ENCODE results near the gene SRBD1.

The SRBD1 gene

DNA sequence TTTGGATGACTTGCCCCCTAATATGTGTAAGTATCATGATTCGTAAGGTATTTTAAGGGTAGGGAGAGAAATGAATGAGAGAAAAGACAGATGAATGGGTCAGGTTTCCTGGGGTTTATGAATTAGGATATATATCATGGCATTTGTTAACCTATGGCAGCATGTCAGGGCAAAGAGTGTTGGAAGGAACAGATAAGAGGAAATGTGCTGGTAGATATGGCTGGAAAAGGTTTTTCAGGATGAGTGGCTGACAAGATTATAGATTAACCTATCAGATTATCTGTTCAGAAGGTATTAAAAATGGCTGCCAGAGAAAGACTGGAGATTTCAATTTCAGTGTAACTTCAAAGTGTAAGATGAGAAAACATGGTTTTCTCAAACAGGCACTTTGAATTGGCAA, 67.8 kb downstream of the SRBD1 start:
- DNase-seq = peak; percentile 8

DNA sequence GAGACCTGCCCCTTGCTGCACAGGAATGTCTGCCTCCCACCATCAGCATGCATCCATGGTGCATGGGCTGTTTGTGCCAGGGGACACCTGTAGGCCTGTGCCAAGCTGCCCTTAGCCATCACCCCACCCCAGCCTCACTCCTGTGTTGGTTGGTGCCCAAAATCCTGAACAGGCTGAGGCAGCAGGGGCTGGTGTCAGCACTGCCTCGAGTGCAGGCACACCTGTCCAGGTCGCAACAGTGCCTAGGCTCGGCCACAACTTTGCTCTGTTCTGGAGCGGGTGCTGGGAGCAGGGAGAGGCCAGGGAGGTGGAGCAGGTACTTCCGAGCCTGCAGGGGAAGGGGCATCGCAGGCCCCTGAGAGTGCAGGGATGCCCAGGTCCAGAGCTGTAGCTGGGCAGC, 69.1 kb downstream of the SRBD1 start:
- DNase-seq = no peak

DNA sequence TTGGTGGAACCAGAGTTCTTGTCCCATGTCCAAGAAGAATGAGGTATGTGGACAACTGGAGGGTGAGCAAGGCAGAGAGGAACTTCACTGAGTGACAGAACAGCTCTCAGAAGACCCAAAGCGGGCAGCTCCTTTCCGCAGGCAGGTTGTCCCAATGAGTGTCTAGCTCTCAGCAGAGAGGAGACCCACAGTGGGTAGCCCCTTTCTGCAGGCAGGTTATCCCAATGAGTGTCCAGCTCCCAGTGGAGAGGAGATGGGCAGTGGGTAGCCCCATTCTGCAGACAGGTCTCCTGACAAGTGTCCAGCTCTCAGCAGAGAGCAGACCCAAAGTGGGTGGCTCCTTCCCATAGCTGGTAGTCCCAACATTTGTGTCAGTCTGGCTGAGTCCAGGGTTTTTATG, 69.6 kb downstream of the SRBD1 start:
- no peak for DNase-seq

DNA sequence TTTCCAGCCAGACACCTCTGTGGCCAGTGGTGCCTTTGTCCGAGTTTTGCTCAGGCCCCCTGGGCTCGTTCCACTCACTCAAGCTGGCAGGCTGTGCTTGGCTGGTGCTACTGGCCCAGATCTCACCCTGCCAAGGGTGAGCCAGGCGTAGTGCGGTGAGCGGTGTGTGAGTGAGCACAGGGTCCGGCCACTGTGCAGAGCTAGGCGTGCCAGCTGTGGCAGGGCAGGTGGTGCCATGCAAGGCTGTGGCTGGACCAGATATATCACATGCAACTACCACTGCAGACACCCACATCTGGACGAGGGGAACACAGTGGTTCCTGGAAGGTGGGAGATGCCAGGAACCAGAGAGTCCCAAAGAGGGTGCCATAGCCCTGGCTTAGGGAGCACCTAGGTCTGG, 70.1 kb downstream of the SRBD1 start:
- DNase-seq = no peak

DNA sequence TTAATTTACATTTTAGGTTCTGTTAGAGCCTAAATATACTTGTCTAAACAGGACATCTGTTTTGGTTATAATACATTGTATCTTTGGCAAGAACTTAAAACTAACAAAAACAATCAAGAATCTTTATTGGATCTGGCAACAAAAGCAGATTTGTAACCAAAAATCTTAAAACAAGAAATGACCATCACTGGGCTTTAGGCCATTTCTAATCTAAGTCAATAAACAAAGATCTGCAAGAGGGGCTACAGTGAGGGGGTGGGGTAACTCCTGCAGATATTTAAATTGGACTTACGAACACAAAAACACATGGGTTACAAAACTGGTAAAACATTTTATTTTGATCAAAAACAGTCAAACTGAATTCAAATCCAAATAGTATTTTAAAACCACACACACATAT, 77.3 kb downstream of the SRBD1 start:
- no peak for DNase-seq

DNA sequence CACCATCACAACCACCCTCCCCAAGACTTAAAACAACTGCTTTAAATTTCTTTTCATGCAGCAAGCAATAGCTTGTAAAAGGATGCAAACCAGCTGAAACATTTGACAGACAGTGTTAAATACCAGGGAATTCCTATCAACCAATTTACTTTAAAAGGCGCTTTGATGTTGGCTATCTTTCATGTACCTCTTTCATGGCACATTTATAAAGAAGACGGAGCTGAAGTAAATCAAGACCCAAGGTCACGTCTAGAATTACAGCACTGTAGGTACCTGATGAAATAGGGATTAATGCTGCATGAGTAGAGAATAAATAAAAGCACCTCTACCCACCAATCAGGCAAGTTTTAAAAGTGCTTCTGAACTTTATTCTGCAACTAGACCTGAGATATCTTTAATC, 78.9 kb downstream of the SRBD1 start:
- no peak for DNase-seq

DNA sequence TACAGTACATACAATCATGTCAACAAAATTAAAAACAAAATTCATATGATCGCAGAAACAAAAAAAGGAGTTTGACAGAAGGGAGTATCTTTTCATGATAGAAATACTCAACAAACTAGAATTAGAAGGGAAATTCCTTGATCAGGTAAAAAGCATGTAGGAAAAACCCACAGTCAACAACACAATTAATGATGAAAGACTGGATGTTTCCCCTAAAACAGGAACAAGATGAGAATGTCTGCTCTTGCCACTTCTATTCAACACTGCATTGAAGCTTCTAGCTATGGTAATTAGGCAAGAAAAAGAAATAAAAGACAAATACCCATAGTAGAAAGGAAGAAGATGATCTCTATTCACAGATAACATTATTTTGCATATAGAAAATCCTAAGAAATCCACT, 87.1 kb downstream of the SRBD1 start:
- DNase-seq = no peak

DNA sequence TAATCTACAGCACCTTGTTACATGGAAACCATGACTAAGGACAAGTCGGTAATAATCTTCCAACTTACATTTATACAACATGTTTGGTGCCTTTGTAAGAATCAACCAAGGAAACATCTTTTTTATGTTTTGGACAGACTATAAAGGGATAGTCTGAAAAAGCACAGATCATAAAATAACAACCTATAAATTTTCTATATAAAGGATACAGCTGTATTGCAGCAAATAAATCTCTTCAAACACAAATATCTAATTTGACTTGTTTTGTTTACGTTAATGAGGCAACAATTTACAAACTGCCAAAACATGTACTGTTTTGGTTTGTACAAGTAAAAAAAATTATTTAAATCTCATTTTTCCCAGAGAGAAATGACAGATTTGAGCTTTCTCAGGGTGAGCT, 92.5 kb downstream of the SRBD1 start:
- DNase-seq = no peak

DNA sequence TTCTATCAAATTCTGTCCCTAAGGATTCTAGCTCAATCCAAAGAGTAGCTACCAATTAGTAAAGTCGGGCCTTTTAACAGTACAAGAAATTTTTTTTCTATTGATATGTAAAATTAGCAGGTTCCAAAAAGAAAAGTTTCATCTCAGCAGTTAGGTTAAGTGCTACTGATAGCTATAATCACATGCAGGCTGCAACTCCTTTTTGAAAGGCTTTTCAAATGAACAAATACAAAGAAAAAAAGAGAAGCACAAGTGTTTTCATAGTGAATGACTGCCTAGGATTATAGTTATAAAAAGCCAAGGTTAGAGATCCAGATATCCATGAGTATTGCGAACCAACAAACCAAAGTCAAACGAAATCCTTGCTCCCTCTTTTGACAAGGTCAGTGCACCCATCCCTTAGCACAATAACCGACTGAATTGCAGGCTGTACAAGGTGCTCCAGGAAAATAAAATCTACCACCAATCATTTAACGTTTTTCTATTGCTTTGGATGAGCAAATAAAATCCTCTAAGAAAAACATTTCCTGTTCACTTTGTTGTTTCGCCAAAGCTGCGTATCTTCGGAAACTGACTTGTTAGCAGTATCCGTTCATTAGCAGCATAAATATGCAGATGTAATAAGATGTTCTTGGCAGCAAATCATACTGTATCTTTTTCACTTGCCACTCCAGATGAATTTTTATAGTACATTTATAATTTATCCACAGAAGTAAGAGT, 100.2 kb downstream of the SRBD1 start:
- DNase-seq = no peak

DNA sequence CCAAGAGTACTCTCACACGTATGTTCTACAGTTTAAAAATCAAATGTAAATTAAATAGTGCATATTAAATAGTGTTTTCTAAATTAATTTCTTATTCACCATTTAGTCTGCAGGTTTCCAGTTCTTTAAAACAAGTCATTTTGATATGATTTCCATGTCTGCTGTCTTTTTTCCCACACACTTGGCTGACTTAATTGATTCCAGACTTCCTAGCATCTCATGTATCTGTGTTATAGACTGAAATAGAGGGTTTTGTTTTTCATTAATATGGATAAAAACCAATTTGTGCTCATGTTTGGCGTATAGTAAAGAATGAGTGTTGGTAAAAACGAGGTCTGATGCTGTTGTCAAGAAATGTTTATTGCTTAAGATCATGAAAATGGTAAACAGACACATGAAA, 104.3 kb downstream of the SRBD1 start:
- DNase-seq = no peak

DNA sequence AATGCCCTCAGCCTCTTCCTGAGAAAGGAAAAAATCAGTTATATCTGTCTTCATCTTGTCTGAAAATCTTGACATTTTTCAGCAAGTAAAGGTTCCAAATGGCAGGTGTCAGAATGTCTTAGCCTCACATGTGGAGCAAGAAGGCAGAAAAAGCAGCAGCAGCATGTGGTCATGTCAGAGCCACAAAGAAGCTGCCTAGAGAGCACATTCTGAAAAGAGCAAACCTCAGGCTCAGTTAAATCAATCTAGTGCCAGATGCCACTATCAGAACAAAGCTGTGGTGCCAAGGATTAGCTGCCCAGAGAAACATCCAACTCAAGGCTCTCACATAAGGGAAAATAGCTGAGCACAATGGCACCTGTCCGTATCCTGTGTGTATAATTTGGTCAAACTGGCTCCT, 105.9 kb downstream of the SRBD1 start:
- no peak for DNase-seq

DNA sequence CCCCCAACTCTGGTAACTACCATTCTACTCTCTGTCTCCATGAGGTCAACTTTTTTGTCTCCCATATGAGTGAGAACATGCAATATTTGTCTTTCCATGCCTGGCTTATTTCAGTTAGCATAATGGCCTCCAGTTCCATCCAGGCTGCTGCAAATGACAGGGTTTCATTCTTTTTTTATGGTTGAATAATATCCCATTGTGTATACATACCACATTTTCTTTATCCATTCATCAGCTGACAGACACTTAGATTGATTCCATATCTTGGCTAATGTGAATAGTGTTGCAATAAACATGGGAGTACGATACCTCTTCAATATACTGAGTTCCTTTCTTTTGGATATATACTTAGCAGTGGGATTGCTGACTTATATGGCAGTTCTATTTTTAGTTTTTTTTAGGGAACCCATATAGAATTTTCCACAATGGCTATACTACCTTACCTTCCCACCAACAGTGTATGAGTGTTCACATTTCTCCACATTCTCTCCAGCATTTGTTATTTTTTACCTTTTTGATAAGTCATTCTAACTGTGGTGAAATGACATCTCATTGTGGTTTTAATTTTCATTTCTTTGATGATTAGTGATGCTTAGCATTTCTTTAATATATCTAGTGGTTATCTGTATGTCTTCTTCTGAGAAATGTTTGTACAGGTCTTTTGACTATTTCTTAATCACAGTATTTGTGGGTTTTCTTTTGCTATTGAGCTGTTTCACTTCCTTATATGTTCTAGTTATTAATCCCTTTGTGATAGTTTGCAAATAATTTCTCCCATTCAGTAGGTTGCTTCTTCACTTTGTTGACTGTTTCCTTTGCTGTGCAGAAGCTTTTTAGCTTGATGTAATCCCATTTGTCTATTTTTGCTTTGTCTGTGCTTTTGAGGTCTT, 112.2 kb downstream of the SRBD1 start:
- no peak for DNase-seq

DNA sequence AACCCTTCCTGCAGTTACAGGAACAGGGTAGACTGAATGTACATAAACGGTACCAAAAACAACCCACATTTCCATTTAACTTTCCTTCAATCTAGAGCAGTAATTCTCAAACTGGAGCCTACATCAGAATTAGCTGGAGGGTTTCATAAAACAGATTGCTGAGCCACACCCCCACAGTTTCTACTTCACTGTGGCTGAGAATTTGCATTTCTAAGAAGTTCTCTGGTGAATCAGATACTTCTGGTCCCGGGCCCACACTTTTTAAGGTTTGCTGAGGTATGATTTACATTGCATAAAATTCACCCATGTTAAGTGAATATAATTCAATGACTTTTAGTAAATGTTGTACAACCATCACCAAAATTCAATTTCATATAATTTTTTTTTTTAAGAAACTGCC, 113.7 kb downstream of the SRBD1 start:
- DNase-seq = no peak

DNA sequence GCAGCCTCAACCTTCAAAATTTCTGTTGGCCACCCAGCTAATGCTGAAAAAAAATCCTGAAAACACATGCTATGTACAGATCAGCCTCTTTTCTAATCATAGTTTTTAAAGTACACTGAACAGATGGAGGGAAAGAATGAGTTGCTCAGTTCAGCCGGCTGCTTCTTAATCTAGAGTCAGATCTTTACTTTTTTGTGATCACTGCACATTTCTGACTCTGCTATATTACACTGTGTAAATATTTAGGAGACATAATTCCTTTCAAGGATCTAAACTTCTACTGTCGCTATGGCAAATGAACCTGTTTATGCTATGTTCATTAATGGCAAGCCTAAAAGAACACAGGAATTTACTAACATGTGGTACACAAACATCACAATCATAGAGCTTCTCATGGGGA, 114.2 kb downstream of the SRBD1 start:
- no peak for DNase-seq

DNA sequence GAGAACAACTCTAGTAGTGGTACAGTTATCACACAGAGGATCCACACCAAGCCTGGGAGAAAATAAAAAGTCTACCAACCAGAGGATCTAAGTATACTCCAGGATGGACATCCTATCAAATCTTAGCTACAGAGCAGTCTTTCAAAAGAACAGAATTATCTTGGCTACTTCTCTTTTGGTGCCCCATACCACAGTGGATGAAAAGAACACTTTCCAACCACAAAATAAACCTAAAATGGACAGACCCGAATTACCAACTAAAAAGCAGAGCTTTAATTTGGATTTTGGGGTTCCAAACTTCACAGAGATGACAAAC, 116.1 kb downstream of the SRBD1 start:
- DNase-seq = no peak

DNA sequence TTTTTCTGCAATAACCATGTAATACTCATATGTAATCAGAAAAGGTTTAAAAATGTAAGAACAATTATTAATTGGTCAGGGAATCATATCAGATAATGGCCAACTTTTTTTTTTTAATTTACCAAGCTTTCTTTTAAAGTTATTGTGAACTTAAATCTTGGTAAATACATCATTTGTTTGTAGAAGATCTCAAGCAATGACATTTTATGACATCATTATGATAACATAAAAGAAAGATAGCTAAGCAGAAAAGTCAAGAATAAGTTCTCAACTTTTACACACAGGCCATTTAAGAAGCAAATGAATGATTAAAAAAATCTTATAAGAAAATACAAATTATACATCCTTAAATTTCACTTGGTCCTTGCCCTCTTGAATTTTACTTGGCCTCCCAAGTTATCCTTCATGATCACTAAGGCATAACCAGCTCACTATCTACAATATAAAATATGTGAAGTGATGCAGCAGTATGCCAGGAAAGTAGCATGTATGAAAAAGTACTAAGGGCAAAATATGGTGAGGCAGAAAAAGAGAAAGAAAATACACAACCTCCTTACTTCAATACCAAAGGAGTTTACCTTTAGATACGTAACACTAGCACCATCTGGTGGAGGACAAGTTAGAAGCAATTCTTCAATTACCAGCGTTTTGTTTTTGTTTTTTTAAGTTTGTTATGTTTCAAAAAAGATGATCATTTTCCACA, 116.6 kb downstream of the SRBD1 start:
- peak; percentile 72 for DNase-seq

DNA sequence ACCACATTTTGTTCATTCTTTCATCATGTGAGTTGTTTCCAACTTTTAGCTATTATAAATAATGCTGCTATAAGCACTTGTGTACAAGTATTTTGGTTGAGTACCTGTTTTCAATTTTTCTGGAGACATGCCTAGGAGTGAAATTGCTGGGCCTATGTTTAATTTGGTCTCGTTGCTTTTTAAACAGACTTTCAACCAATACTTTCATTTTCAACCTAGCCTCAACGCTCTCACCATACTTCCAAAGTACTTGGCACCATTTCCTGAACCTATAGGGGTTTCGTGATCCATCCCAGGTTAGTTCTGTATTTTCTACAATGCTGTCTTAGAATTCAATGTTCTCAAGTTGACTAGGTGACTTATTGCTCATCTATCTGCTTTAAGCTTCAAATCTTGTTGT, 126.1 kb downstream of the SRBD1 start:
- no peak for DNase-seq

DNA sequence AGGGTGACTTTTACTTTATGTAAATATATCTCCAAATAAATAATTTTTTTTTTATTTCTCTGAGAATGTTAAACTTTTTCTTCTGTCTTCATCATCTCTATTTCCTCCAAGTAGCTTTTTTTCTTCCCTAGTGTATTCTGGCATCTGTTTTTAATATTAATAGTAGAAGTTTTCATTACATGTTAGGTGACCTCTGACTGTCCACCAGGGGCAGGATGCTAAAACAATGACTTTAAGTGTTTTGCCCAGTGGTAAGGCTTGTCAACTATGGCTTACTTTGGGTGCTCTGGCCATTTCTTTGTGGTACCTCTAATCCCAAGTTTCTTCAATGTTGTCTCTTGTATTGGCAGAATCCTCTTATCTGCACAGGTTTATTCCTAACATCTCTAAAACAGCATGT, 127.1 kb downstream of the SRBD1 start:
- peak; percentile 9 for DNase-seq

DNA sequence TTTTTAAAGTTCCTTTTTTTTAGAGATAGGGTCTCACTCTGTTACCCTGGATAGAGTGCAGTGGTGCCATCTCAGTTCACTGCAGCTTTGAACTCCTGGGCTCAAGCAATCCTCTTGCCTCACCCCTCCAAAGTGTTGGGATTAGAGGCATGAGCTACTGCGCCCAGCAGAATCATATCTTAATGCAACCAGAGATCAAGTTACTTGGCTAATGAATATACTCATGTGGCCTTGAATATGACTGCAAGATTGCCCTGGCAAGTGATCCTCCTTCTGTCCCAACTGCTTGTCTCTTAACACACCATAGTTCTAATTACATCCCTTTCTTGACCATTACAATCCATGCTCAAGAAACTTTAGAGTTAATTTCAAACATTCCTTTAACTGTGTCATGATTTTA, 133.5 kb downstream of the SRBD1 start:
- DNase-seq = peak; percentile 15

DNA sequence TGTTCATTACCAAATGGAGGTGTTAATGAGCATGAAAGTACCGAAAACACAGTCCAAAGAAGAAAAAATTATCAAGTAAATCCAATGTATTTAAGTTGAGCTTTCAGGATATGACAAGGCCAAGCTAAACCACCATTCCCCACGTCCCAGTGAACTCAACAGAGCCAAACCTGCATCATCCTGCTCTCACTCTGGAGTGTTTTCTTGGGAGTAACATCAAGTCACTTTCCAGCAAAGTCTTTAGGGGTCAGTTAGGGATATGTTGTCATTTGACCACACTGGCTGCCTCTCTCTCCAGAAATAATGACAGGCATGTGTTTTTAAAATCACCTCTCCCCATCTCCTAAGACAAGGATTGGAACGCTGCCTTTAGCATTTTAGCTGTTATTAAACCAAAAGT, 140.5 kb downstream of the SRBD1 start:
- DNase-seq = no peak

DNA sequence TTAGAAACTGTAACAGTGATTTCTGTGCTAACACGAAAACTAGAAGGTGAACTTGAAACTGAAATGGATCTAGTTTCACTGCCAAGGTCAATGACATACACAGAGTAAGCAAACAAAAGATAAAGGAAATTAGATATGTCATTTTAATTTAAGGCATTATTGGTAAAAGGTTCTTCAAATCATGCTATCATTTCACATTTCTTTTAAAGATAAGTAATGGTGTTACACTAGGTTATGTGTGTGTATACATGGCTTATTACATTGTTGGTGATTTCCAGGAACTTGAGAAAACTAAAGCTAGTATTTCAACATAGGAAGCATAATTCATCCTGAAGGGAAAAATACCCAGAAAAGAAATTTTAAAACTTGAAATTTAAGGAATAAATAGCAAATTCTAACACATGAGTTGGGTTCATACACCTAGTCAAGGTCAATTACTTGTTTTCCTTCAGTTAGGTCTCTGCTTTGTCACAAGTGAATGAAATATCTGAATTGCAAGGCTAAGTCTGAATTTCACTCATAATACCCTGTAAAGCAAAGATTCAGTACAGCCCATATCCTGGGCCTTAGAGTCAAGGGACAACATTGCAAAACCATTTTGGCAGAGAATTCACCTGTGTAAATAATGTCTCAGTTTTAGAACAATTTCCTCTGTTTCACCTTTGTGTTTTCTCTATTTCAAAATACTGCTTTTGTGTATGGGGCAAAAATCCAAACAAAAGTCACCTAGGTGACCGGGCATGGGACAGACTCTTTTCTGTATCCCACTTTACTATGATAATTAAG, 141.6 kb downstream of the SRBD1 start:
- DNase-seq = no peak

DNA sequence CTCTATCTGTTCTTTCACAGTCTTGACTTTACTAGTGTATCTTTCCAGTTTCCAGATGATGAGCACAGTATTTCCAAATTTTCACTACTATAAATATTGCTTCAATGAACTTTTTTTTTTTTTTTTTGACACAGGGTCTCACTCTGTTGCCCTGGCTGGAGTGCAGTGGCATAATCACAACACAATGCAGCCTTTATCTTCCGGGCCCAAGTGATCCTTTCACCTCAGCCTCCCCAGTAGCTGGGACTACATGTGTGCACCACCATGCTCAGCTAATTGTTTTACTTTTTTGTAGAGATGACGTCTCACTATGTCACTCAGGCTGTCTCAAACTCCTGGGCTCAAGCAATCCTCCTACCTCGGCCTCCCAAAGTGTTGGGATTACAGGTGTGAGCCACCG, 142.8 kb downstream of the SRBD1 start:
- no peak for DNase-seq

DNA sequence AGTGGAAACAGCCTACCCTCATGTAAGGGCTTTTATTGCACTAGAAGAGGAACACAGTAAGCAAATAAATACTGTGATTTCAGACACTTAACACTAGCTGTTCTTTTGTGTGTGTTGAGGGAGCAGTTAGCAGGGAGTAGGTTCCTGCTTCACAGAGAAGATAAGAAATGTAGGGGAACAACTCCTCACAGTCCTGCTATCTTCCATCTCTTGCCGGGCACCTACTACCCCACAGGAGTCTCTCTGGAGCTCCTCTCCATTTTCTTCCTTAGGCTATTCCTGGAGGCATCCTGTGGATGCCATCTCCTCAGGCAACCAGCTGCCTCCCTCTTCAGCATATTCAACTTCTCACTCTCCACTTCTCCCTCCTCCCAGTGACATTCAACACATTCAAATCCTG, 145.0 kb downstream of the SRBD1 start:
- no peak for DNase-seq
